ENCODE results near the gene HPSE2.

DNA sequence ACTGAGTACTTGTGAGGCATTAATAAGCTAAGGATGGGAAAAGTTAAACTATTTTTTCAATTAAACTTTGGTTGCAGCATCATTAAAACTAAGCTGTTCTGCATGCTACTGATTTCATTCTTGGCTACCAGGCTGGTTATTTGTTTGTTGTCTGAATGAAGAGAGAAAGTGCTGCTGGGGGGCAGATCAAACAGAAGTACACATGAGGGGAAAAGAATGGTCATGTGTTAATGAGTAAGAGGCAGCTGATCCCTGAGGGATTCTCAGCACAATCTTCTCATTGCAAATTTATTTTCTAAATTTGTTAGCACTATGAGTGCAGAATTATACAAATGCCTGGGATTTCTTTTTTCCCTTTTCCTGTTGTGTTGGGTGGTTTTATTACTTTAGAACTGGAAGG is 575.7 kb downstream of the HPSE2 start:
- TF ChIP-seq SP1 (IDR thresholded peaks at IDR 0.05; ENCODE audit: low read depth) (no peak), RAD21 (IDR thresholded peaks at IDR 0.05; ENCODE audit: low read depth) (no peak), ZNF274 (IDR thresholded peaks at IDR 0.05; ENCODE audit: low read depth, low read length) (no peak), POLR2A (IDR thresholded peaks at IDR 0.05; ENCODE audit: borderline replicate concordance, extremely low read depth, insufficient read depth, insufficient read length) (no peak), ZFX (IDR thresholded peaks at IDR 0.05) (no peak), POLR2AphosphoS5 (IDR thresholded peaks at IDR 0.05; ENCODE audit: low read depth, low read length) (no peak), FOSL1 (IDR thresholded peaks at IDR 0.05; ENCODE audit: low read depth) (no peak), TCF7L2 (IDR thresholded peaks at IDR 0.05; ENCODE audit: borderline replicate concordance, extremely low read depth, insufficient read depth, insufficient read length) (no peak)
- TF ChIP-seq, protein P1, sequence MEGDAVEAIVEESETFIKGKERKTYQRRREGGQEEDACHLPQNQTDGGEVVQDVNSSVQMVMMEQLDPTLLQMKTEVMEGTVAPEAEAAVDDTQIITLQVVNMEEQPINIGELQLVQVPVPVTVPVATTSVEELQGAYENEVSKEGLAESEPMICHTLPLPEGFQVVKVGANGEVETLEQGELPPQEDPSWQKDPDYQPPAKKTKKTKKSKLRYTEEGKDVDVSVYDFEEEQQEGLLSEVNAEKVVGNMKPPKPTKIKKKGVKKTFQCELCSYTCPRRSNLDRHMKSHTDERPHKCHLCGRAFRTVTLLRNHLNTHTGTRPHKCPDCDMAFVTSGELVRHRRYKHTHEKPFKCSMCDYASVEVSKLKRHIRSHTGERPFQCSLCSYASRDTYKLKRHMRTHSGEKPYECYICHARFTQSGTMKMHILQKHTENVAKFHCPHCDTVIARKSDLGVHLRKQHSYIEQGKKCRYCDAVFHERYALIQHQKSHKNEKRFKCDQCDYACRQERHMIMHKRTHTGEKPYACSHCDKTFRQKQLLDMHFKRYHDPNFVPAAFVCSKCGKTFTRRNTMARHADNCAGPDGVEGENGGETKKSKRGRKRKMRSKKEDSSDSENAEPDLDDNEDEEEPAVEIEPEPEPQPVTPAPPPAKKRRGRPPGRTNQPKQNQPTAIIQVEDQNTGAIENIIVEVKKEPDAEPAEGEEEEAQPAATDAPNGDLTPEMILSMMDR (IDR thresholded peaks at IDR 0.05 in 2 of 3, conservative IDR thresholded peaks at IDR 0.05 in 1 of 3; ENCODE audit: borderline replicate concordance in 1 of 3, insufficient read depth in 1 of 3, low read depth in 2 of 3, low read length in 2 of 3), result no peak
- TF ChIP-seq, protein P2, sequence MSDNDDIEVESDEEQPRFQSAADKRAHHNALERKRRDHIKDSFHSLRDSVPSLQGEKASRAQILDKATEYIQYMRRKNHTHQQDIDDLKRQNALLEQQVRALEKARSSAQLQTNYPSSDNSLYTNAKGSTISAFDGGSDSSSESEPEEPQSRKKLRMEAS (IDR thresholded peaks at IDR 0.05), result no peak

Data from HCT116 (cell line).